ENCODE data around the gene NR0B1. TPM values are rescaled to one million over a fixed set of nuclear protein-coding genes. Genes with fewer than 3 reads are reported as not detected.
A peak's percentile ranks its signal among the peaks of the same experiment; 100 is the strongest.

Gene NR0B1
- total and polyA plus RNA-seq, 3 donors from 2014 or later = 29.0 to 81.5 (median 60.6) TPM

DNA sequence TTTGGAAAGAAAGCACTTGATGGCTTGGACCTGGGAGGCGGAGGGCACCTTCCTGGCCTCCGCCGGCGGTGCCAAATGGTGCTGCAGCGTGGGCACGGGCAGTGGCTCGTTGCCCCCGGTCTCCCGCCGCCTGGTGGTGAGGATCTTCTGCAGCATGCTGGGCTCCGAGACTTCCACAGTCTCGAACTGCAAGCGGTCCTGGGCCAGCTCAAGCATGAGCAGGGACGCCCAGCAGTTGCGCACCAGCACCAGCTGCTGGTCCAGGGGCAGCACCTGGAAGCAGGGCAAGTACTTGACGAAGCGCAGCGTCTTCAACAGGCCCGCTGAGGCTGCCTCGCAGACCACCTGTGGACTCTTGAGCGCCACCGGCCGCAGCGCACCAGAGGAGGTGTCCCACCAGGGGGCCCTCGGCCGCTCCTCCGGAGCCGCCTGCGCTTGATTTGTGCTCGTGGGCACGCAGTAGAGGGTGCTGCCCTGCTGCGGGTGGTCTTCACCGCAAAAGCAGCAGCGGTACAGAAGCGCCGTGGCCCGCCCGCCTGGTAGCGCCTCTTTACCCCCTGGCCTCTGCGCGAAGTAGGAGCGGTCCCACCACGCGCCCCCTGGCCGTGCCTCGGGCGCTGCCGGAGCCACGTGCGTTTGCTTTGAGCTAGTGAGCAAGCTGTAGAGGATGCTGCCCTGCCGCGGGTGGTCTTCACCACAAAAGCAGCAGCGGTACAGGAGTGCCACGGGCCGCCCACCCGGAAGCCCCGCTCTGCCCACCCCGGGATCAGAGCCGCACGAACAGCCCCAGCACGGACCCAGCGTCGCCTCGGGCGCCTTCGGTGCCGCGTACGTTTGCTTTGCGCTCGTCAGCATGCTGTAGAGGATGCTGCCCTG lies 689 bp downstream of the NR0B1 start:
- intact Hi-C loops (cut with DNase I; ENCODE audit: low total_unique reads) = no loop called here
- Histone ChIP-seq H3K9me3 (no peaks in the 10 kb centered on the region), H3K4me3 (peak overlapping the region; percentile 37 to 64), H3K36me3 (ENCODE audit: low read depth, missing control alignments) (no peaks in the 10 kb centered on the region), H3K27me3 (no peaks in the 10 kb centered on the region), H3K4me1 (no peaks in the 10 kb centered on the region), H3K27ac (peak overlapping the region in 1 of 2 donors; percentile 59)
- TF ChIP-seq, protein P1, sequence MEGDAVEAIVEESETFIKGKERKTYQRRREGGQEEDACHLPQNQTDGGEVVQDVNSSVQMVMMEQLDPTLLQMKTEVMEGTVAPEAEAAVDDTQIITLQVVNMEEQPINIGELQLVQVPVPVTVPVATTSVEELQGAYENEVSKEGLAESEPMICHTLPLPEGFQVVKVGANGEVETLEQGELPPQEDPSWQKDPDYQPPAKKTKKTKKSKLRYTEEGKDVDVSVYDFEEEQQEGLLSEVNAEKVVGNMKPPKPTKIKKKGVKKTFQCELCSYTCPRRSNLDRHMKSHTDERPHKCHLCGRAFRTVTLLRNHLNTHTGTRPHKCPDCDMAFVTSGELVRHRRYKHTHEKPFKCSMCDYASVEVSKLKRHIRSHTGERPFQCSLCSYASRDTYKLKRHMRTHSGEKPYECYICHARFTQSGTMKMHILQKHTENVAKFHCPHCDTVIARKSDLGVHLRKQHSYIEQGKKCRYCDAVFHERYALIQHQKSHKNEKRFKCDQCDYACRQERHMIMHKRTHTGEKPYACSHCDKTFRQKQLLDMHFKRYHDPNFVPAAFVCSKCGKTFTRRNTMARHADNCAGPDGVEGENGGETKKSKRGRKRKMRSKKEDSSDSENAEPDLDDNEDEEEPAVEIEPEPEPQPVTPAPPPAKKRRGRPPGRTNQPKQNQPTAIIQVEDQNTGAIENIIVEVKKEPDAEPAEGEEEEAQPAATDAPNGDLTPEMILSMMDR (IDR thresholded peaks at IDR 0.05) = no peak
- no peak for TF ChIP-seq POLR2A (IDR thresholded peaks at IDR 0.05)
- peak; percentile 33 for DNase-seq
- WGBS, 2 donors = 0% methylated on average over 1 to 12 of the region's 71 CpGs

DNA sequence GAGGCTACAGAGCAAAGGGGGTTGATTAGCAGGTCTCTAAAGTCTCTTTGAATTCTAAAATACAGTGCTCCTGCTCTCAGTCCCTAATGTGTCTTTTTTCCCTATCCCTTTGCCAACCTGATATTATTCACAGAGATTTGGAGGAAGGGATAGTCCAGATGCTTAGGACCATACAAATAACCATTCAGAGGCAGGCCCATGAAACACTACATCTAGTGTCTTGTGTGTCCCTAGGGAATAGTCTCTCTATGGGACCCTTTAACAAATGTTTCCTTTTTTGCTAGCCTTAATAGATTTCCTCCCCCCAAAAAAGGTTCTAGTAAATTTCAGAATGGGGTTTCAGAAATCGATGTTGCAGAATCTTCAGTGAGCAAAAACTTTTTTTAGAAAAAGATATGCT lies 1.7 kb downstream of the NR0B1 start:
- H3K27ac ChIP-seq = peak overlapping the region in 1 of 2 donors; percentile 59
- WGBS, 2 donors = 25 to 33% methylated on average over 1 of the region's 1 CpG
- DNase-seq = no peak
- peak overlapping the region; percentile 37 to 64 for H3K4me3 ChIP-seq
- intact Hi-C loops (cut with DNase I; ENCODE audit: low total_unique reads) = no loop called here
- H3K27me3 ChIP-seq = no peaks in the 10 kb centered on the region
- no peaks in the 10 kb centered on the region for H3K36me3 ChIP-seq (ENCODE audit: low read depth, missing control alignments)
- no peaks in the 10 kb centered on the region for H3K4me1 ChIP-seq
- TF ChIP-seq, protein P1 (IDR thresholded peaks at IDR 0.05) = no peak
- TF ChIP-seq POLR2A (IDR thresholded peaks at IDR 0.05) = no peak
- H3K9me3 ChIP-seq = no peaks in the 10 kb centered on the region

DNA sequence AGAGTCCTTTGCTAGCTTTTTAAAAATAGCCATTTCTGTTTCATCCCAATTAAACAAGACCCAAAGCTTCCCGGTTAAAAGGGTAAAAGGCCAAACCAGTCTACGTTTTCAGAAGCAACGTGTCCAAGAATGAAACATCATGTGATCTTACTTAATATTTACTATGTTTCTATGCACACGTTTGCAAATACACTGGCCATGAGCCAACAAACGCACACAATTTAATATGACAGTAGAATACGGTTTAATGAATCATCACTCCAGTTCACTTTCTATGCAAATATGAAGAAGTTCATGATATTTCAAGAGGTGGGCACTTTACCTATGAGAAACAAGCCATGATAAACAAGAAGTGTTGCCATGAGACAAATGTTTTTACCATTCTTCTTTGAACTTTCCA lies 4.3 kb downstream of the NR0B1 start:
- intact Hi-C loops (cut with DNase I; ENCODE audit: low total_unique reads) = no loop called here
- WGBS, 2 donors = 56 to 72% methylated on average over 6 of the region's 6 CpGs
- no peak for DNase-seq
- H3K27ac ChIP-seq = no peak overlapping the region
- H3K4me1 ChIP-seq = no peaks in the 10 kb centered on the region
- H3K9me3 ChIP-seq = no peaks in the 10 kb centered on the region
- H3K36me3 ChIP-seq (ENCODE audit: low read depth, missing control alignments) = no peaks in the 10 kb centered on the region
- peak overlapping the region in 1 of 2 donors; percentile 6 for H3K4me3 ChIP-seq
- TF ChIP-seq, protein P1 (IDR thresholded peaks at IDR 0.05) = no peak
- no peak for TF ChIP-seq POLR2A (IDR thresholded peaks at IDR 0.05)
- H3K27me3 ChIP-seq = no peaks in the 10 kb centered on the region

DNA sequence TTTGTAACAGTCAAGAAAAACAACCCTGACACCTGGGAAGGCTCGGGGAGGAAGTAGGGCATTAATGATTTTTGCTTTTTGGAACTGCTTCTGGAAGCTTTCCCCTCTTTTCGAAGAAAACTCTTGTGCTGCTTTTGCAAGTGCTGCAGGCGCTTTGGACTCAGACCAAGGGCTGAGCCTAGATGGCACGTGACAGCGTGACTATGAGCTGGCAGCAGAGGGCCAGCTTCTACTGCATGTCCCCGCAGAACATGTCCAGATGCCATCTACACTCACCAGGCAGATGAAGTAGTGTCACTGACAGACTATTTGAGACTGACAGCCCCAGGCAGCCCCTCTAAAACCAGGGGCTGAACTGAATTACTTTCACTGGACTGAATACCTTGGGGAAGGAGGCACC lies 6.2 kb downstream of the NR0B1 start:
- DNase-seq = peak; percentile 80
- Histone ChIP-seq H3K27ac (no peak overlapping the region), H3K36me3 (ENCODE audit: low read depth, missing control alignments) (no peaks in the 10 kb centered on the region), H3K9me3 (no peaks in the 10 kb centered on the region), H3K27me3 (no peaks in the 10 kb centered on the region), H3K4me1 (no peaks in the 10 kb centered on the region), H3K4me3 (no peak overlapping the region)
- no peak for TF ChIP-seq POLR2A (IDR thresholded peaks at IDR 0.05)
- TF ChIP-seq, protein P1 (IDR thresholded peaks at IDR 0.05) = no peak
- WGBS, 2 donors = 42 to 71% methylated on average over 5 to 6 of the region's 6 CpGs
- intact Hi-C loops (cut with DNase I; ENCODE audit: low total_unique reads) = no loop called here

Data from testis (tissue), 3 donors.